LNCAP (cell line): Measurements from ENCODE around the gene DSCAML1.

Experiments used
- CTCF ChIP-seq: fragments of 450-650 bp; IDR thresholded peaks from 2 replicates; pipeline ENCODE4 v1.5.1; 2017; ENCODE audit warnings: mild to moderate bottlenecking

Gene DSCAML1

GRCh38 chr11:117634756-117635603 is 162.0 kb downstream of the DSCAML1 start:
- TF ChIP-seq CTCF = no peak

- TF ChIP-seq CTCF = no peak
These were observed 162.8 kb downstream of the DSCAML1 start for GRCh38 chr11:117633976-117634755.

GRCh38 chr11:117633186-117633754 is 163.7 kb downstream of the DSCAML1 start:
- TF ChIP-seq CTCF = no peak

- no peak for TF ChIP-seq CTCF
These were observed 164.7 kb downstream of the DSCAML1 start for GRCh38 chr11:117632306-117632705.

GRCh38 chr11:117631336-117632140 is 165.5 kb downstream of the DSCAML1 start:
- no peak for TF ChIP-seq CTCF

GRCh38 chr11:117629891-117630538 is 167.0 kb downstream of the DSCAML1 start:
- no peak for TF ChIP-seq CTCF
